NAMALWA (cell line): Measurements from ENCODE around the gene EIF4E1B.
"Not testable (repeated sequence)": the region's sequence is repeated elsewhere in the genome, so short reads cannot be mapped to it uniquely, and the experiment has no call there.

ENCODE experiments used
- DNase-seq: peaks from one replicate; pipeline ENCODE4 v3.0.0-alpha.2; 2015; ENCODE audit warnings: low spot score

Gene EIF4E1B, protein sequence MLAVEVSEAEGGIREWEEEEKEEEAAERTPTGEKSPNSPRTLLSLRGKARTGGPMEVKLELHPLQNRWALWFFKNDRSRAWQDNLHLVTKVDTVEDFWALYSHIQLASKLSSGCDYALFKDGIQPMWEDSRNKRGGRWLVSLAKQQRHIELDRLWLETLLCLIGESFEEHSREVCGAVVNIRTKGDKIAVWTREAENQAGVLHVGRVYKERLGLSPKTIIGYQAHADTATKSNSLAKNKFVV

DNA sequence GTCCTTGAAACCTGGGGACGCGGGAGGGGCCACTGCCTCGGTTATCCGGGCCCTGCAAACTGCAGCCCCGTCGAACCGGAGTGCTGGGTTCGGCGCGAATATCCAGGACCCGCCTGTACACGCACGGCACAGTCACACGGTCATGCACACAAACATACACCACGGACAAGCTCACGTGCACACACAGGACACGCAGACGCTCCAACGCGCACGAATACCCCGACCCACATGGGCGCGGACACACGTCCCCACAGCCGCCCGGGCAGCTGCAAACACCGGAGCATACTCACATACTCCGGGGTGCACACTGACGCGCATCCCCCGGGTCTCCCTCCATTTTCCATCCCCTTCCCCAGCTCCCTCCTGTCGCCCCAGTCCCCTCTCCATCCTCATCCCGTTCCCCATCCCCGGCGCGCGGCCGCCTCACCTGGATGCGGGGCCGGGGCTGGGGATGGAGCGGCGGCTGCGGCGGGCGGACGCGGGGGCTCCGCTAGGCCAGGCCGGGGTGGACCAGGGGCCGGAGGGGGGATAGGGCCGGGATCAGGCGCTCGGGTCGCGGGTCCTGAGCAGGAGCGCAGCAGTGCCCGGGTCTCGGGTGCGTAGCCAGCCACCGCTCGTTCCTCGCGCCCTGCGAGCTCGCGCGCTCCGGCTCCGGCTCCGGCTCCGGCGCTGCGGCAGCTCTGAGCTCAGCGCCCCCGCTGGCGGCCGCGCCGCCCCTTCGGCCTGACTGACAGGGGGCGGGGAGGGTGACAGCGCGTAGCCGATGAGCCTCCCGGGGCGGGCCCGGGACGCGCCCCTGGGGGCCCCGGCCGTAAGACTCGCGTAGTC lies at the start of gene EIF4E1B, which contains the start of gene SNCB:
Gene EIF4E1B, plus strand, starts transcription at position 823 of the 828 bp plus-strand sequence. CDS start 12,113 bp downstream, outside the sequence.
Gene SNCB, minus strand, starts transcription at position 682 of the 828 bp plus-strand sequence. CDS start 880 bp downstream, outside the sequence.
- peak; percentile 80 for DNase-seq

DNA sequence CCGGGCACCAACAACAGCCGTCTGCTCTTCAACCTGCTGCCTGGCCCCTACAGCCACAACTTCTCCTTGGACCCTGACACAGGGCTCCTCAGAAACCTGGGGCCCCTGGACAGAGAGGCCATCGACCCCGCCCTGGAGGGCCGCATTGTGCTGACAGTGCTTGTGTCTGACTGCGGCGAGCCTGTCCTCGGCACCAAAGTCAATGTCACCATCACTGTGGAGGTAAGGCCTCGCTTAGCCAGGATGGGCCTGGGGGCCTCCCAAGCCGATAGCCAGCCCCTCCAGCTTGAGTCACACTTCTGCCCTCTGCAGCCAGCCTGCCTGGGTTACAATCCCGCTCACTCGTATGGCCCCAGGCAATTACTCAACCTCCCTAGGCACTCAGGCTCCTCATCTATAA lies 49.1 kb upstream of the EIF4E1B start:
- no peak for DNase-seq

DNA sequence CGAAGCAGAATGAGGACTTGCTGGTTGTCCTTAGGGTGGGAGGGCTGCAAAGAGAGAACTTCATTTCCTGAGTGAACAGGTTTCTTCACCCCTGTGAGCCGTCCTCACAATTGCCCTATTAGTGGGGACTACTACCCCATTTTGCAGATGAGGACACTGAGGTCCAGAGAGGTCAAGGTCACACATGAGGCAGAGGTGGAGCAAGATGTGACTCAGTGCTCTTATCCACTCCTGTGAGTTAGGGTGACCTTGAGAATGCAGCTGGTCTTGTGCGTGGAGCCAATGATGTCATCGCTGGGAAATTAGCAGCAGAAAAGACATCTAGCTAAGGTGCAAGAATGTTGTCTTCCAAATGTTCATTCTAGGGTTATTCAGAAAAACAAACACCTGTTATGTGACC lies 47.4 kb upstream of the EIF4E1B start:
- DNase-seq: no peak

DNA sequence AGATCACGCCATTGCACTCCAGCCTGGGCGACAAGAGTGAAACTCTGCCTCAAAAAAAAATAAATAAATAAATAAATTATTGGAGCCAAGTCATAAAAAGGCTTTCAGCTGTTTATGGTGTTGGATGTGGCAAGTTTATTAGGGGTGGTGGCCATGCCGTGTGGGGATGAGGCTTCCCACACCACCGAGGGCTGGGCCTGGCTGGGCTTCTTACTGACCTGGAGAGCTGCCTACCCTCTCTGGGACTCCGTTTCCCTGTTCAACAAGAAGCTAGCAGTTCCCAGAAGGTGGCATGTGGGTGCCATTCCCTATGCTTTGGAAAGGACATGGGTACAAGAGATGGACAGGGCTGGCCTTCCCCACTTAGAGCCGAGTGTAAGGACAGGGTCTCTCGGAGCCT lies 43.1 kb upstream of the EIF4E1B start:
- DNase-seq: no peak

DNA sequence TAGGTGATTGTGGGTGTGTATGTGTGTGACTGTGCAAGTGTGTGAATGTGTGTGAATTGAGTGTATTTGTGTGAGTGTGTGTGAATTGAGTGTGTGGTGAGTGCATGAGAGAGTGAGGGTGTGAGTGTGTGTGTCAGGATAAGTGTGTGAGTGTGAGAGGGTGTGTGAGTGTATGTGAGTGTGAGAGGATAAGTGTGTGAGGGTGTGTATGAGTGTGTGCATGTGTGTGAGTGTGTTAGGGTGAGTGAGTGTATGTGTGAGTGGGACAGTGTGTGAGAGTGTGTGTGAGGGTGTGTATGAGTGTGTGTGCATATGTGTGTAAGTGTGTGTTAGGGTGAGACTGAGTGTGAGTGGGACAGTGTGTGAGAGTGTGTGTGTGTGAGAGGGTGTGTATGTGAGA lies 42.2 kb upstream of the EIF4E1B start:
- no peak for DNase-seq

DNA sequence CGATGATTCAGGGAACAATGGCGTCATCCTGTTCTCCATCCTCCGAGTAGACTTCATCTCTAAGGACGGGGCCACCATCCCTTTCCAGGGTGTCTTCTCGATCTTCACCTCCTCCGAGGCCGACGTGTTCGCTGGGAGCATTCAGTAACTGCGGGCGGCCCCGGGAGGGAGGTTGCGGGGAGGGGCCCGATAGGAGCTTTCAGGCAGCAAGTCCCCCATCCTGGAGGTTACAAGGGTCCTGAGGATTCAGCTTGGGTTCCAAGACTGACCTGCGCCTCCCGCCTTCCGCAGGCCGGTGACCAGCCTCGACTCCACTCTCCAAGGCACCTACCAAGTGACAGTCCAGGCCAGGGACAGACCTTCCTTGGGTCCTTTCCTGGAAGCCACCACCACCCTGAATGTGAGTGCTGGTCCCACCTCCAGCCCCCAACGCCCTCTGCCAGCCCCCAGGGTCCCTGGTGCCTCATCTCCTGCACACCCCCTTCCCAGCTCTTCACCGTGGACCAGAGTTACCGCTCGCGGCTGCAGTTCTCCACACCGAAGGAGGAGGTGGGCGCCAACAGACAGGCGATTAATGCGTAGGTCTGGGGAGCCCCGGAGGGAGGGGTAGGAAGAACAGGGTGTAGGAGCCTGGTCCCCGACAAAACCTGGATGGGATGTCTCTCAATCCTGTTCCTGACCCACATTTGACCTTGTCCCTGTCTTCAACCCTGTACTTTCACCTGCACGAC lies 41.3 kb upstream of the EIF4E1B start:
- DNase-seq: no peak

DNA sequence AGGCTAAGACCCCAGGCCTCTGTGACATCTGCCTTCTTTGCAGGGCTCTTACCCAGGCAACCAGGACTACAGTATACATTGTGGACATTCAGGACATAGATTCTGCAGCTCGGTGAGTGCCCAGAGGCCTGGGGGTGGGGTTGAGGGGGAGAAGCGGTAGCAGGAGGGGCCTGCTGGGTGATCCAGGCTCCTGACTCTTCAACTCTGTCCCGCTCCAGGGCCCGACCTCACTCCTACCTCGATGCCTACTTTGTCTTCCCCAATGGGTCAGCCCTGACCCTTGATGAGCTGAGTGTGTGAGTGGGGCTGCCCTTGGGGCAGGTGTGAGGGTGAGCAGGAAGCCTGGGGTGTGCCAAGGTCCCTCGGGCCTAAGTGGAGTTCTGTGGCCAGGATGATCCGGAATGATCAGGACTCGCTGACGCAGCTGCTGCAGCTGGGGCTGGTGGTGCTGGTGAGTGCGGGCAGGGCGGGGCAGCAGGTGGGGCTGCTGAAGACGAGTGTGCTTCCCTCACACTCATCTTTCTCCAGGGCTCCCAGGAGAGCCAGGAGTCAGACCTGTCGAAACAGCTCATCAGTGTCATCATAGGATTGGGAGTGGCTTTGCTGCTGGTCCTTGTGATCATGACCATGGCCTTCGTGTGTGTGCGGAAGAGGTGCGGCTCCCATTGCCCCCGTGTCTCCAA lies 40.3 kb upstream of the EIF4E1B start:
- no peak for DNase-seq

DNA sequence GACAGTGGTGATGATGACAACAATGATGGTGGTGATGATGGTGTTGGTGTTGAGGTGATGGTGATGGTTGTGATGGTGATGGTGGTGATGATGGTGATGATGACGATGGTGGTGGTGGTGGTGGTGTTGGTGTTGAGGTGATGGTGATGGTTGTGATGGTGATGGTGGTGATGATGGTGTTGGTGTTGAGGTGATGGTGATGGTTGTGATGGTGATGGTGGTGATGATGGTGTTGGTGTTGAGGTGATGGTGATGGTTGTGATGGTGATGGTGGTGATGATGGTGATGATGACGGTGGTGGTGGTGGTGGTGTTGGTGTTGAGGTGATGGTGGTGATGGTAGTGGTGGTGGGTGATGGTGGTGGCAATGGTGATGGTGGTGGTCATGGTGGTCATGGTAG lies 38.8 kb upstream of the EIF4E1B start:
- DNase-seq: not testable (repeated sequence)

DNA sequence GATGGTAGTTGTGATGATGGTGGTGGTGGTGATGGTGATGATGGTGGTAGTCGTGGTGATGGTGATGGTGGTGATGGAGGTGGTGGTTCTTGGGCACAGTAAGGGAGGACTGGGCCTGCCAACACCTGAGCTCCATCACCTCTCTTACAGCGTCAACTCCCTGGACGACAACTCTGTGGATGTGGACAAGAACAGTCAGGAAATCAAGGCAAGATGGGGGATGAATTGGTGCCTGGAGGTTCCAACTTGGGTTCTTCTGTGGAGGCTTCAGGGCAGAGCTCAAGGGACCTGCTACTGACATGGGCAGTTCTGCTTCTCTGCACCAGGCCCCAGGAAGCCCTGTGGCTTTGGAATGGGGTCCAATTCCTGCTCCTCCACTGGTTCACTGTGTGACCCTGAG lies 37.9 kb upstream of the EIF4E1B start:
- no peak for DNase-seq

DNA sequence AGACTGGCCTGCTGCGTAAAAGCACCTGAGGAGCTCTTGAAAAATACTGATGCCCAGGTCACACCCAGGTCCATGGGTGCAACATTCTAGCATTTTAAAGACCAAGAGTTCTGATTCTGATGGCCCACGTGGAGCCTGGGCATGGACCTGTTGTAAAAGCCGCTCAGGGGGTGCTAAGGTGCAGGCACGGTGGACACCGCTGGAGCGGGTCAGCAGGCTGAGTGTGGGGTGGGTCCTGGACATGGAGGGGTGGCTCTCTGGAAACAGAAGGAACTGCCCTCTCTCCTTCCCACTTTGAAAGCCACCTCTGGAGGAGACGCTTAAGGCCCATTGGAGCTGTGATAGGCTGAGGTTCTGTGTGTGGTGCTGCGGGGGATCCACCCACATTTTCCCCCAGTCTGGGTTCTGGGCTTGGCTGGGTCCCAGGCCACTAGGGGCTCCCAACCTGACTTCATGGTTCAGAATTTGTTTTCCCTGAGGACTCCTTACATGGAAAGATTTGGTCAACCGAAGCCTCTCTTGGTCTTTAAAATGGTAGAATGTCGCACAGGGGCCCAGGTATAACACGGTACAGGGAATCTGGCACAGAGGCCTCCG lies 37.1 kb upstream of the EIF4E1B start:
- DNase-seq: no peak

DNA sequence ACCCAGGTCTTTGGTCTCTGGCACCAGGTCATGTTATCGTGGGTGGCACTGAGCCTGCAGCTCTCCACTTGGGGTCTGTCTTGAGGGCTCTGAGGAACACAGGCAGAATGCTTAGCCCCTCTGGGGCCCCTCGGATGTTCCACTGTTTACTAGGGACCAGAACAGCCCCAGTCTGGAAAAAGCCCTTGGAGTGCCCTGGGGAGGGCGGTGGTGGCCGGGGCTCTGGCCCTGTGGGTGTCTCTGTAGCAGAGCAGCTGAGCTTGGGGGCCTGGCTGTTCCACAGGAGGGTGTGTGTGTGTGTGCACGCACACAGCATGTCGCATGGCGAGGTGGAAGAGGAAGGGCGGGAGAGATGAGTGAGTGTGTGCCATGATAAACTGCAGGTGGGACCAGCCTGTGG lies 35.9 kb upstream of the EIF4E1B start:
- no peak for DNase-seq

DNA sequence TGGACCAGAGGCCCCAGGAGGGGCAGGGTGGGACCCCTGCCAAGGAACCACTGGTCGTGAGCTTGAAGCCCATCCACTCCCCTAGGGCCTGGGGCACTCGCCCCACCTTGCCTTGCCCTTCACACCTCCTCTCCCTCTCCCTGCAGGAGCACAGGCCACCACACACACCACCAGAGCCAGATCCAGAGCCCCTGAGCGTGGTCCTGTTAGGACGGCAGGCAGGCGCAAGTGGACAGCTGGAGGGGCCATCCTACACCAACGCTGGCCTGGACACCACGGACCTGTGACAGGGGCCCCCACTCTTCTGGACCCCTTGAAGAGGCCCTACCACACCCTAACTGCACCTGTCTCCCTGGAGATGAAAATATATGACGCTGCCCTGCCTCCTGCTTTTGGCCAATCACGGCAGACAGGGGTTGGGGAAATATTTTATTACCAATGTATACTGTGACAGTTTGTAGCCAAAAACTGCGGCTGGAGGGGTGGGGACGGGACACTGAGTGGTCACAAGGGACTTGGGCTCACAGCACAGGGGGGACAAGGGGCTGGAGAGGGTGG lies 35.0 kb upstream of the EIF4E1B start:
- no peak for DNase-seq

DNA sequence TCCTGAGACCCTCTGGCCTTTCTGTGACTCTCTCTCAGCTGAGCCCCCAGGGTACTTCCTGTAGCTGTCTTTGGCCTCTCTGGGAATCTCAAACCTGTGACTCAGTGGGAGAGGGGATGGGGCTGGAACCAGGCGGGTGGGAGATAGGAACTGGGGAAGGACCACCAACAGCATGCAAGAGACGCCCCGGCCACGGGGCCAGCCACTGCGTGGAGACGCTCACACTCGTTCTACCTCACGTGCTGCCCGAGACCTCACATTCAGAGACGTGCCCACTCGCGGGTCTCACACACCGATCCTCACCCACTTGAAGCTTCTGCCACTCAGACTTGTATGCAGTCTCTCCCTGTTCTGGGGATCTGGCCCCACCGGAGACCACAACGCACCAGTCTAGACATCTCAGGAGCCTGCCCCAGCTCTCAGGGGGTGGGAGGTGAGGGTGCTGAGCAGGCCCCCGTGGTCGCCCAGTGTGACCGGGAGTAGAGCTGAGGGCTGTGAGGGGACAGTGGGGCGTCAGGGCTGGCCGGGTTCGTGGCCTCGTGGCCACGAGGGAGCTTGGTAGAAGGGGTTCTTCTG lies 34.3 kb upstream of the EIF4E1B start:
- no peak for DNase-seq

DNA sequence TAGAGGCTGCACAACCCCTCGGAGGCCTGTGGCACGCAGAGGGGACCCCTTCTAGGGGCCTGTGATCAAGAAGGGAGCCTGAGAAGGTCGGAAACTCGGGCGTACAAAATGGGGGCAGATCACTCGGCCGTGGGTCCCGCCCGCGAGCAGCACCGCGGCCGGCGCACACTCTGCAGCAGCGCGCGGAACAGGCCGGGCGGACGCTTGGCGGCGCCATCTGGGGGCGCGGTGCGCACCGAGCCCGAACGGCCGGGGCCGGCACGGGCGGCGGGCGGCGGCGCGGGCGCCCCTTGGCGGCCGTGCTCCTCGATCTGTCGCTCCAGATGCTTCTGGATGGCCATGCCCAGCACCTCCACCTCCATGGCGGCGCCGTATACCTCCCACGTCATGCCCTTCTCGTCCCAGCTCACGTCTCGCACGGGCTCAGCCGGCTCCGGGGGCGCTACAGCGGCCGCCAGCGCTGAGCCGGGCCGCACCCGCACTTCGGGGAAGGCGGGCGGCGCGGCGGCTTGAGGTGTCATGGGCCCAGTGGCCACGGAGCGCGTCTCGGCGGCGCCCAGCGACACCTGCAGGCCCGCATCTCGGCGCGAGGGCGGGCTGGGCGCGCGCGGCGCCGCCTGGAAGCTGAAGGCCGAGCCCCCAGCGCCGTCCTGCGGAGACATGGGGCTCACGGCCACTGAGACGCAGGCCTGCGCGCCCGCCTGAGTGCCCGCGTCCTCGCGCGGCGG lies 33.6 kb upstream of the EIF4E1B start:
- peak; percentile 40 for DNase-seq

DNA sequence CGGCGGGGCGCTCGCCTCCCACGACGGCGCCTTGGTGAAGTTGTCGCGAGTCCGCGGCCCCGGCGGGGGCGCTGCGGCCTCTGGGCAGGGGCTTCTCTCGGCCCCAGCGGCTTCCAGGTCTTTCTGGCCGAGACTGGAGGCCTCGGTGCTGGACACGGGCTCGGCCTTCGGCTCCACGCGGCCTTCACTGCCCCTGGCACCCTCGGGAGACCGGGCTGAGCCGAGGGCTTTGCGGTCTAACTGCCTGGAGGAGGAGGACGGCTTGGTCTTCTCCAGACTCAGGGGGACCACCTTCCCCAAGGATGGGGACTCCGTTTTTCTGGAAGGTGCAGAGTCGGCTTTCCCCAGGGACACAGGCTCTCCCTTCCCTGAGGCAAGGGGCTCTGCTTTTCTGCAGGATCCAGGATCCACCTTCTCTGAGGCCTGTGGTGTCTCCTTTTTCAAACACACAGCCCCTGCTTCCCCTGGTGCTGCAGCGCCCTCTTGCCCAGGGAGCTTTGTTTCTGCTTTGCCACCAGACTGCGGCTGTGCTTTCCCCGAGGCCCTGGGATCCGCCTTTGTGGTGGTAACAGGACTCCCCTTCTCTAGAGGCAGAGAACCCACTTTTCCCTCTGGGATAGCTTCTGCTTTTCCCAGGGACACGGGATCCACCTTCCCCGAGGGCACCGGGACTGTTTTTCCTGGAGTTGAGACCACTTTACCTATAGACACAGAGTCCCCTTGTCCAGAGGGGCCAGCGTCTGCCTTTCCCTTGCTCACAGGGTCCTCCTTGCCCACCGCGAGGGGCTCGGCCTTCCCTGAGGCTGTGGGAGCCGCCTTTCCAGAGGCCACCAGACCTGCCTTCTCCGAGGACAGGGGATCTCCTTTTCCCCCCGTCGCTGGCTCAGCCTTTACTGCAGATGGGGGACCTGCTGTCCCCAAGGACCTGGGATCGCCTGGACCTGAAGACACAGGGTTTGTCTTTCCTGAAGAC lies 32.8 kb upstream of the EIF4E1B start:
- no peak for DNase-seq

DNA sequence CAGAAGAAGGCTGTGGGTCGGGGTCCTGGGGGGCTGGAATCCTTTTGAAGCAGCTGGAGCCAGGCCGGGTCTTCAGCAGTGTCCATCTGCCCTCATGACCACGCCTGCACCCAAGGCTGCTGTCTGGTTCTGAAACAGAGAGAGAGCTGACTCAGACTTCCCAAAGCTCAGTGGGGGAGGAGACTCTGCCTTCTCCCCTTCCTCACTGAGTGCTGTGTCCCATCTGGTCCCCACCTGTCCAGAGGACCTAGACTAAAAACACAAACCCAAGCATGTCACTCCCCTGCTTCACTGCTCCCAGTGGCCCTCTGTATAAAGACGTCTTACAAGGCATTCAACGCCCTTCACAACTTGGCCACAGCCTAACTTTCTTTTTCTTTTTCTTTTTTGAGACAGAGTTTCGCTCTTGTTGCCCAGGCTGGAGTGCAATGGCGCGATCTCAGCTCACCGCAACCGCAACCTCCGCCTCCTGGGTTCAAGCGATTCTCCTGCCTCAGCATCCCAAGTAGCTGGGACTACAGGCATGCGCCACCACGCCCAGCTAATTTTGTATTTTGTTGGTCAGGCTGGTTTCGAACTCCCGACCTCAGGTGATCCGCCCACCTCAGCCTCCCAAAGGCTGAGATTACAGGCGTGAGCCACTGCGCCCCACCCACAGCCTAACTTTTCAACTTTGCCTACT lies 30.6 kb upstream of the EIF4E1B start:
- DNase-seq: not testable (repeated sequence)

DNA sequence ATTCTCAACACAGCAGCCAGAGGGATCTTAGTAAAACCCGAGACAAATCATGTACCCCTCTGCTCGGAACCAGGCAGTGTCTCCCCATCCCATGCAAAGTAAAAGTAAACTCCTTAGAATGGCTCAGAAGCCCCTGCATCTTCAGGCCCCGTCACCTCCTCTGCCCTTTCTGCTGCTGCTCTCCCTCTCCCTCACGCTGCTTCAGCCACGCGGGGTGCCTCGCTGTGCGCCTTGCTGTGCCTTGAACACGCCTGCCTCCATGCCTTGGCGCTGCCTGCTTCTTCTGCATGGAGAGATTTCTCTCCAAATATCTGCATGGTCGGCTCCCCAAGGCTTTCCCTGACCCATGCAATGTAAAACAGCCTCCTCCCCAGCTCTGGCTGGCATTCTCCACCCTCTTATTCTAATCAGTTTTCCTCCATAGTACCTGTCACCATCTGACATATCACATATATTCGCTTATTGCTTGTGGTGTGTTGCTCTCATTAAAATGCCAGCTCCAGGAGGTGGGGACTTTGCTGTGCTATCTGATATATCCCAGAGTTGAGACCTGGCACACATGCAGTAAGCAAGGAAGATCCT lies 28.5 kb upstream of the EIF4E1B start:
- DNase-seq: no peak

DNA sequence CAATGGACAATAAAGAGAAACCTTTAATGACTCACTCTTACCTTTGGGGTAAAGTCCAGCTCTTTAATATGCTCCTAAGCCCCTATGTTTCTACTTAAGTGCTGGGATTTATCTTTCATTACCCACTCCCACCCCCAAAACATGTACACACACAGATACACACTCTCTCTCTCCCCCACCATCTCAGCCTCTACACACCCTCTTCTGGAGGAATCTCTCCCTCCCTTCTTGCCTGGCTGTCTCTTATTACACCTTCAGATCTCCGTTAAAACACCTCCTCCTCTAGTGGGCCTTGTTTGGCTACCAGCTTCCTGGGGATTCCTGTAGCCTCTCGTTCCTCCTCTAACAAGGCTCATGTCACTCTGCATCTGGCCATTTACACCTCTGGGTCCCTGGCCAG lies 27.4 kb upstream of the EIF4E1B start:
- no peak for DNase-seq
